ENCODE data around the gene MMAA.

The MMAA gene

DNA sequence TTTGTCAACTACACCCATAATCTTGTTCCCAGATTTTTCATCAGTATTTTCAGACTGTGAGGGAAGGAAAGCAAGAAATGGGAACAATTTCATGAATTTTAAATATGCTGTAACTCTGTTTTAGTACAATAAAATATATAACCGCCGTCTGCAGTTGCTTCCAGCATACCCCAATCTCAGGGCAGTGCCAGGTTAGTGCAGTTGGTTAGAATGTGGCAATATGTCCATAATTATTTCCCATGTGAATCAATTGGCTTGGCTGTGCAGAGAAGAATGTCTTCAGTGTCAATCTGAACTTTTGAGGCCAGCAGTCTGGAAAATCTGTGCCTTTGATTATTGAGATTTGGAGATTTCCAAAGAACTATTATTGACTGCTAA is 5.0 kb upstream of the MMAA start:
- Histone ChIP-seq H3K4me1 (ENCODE audit: control insufficient read depth, insufficient read depth, low read length) (no peaks in the 10 kb centered on the region), H3K4me3 (ENCODE audit: low read depth, low read length) (no peak overlapping the region), H3K36me3 (ENCODE audit: control insufficient read depth in 2 of 2, insufficient read depth in 1 of 2, low read length in 2 of 2) (no peaks in the 10 kb centered on the region), H3K9me3 (ENCODE audit: control insufficient read depth, insufficient read depth, low read depth, low read length) (no peaks in the 10 kb centered on the region), H3K27ac (ENCODE audit: extremely low read depth, low read depth, low read length) (no peak overlapping the region)
- no peak for TF ChIP-seq ZSCAN23 (tag by site-specific recombination; IDR thresholded peaks at IDR 0.05)
- no peak for TF ChIP-seq ZNF558 (tag by site-specific recombination; IDR thresholded peaks at IDR 0.05)
- no peak for TF ChIP-seq FEZF1 (tag by site-specific recombination; IDR thresholded peaks at IDR 0.05)
- TF ChIP-seq ZNF510 (tag by site-specific recombination; IDR thresholded peaks at IDR 0.05; ENCODE audit: insufficient replicate concordance), result no peak
- TF ChIP-seq, protein P1, sequence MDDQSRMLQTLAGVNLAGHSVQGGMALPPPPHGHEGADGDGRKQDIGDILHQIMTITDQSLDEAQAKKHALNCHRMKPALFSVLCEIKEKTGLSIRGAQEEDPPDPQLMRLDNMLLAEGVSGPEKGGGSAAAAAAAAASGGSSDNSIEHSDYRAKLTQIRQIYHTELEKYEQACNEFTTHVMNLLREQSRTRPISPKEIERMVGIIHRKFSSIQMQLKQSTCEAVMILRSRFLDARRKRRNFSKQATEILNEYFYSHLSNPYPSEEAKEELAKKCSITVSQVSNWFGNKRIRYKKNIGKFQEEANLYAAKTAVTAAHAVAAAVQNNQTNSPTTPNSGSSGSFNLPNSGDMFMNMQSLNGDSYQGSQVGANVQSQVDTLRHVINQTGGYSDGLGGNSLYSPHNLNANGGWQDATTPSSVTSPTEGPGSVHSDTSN (CRISPR knock-in tag; IDR thresholded peaks at IDR 0.05), result no peak
- TF ChIP-seq ZNF324 (tag by site-specific recombination; IDR thresholded peaks at IDR 0.05), result no peak
- TF ChIP-seq ZNF138 (tag by site-specific recombination; IDR thresholded peaks at IDR 0.05; ENCODE audit: borderline replicate concordance), result no peak
- no peak for TF ChIP-seq ZNF768 (tag by site-specific recombination; IDR thresholded peaks at IDR 0.05)
- TF ChIP-seq ZFP37 (tag by site-specific recombination; IDR thresholded peaks at IDR 0.05), result no peak
- TF ChIP-seq ZSCAN30 (tag by site-specific recombination; IDR thresholded peaks at IDR 0.05), result no peak
- no peak for TF ChIP-seq SCRT2 (tag by site-specific recombination; IDR thresholded peaks at IDR 0.05)
- no peak for TF ChIP-seq ZNF585B (tag by site-specific recombination; IDR thresholded peaks at IDR 0.05)
- ChIA-PET CTCF (no interaction called here), POLR2A (no interaction called here)

DNA sequence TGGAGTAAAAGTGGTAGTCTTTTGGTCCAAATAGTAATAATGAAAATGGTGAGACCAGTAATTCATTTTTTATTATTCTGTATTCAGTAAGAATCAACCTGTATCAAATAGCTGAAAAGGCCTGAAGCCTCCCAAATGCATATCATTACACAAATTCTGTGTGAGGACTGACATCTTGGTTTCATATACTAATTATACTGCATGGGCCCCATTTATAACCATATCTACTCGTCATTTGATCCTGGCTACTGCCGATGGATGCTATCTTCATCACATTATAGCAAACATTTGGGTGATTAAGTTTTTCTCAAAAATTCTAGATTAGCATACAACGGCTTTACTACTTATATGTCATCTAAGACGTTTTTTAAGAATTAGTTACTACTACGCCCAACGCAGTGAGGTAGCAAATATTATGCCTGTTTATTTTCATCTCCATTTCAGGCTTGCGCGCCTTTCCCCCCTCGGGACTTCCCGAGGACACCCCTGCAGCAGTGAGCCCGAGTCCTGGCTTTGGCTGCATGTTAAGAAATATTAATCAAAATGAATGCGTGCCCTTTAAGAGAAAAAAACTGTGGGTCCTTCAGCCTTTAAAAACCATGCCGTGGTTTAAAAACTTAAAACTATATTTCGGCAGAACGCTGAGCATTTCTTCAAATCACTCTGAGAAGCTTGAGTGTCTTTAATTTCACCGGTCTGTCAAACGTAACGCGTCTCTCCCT is 814 bp upstream of the MMAA start:
- POLR2A ChIA-PET, result no interaction called here
- Histone ChIP-seq H3K9me3 (ENCODE audit: control insufficient read depth, insufficient read depth, low read depth, low read length) (no peaks in the 10 kb centered on the region), H3K4me1 (ENCODE audit: control insufficient read depth, insufficient read depth, low read length) (no peaks in the 10 kb centered on the region), H3K36me3 (ENCODE audit: control insufficient read depth in 2 of 2, insufficient read depth in 1 of 2, low read length in 2 of 2) (no peaks in the 10 kb centered on the region), H3K4me3 (ENCODE audit: low read depth, low read length) (peak overlapping the region; percentile 90), H3K27ac (ENCODE audit: extremely low read depth, low read depth, low read length) (peak overlapping the region; percentile 80)
- TF ChIP-seq ZNF335 (tag by site-specific recombination; conservative IDR thresholded peaks at IDR 0.05) (peak; percentile 89), BCL11B (tag by site-specific recombination; IDR thresholded peaks at IDR 0.05; ENCODE audit: low read depth) (no peak)
- CTCF ChIA-PET, result interaction anchor here (0.7 to 1.9 kb wide), 3 partner anchors 39 to 385 kb away, joined by 3 to 10 read pairs (median 3); no protein-coding TSS in a partner anchor

DNA sequence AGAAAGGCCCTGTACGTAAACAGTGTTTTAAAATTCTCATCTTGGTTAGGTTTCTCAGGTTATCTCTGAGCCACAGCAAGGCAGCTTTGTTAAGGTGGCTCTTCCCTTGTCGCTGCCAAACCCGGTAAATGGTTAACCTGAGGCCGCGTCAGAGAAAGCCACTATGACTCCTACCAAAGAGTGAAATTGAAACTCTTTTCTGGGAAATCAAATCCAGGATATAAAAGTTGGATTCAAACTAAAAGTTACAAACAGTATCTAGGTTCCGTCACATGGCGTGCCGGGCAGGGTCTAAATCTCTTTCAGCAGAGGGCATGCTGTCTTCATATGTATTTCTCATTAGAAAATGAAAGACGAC is 433 bp downstream of the MMAA start:
- Histone ChIP-seq H3K4me1 (ENCODE audit: control insufficient read depth, insufficient read depth, low read length) (no peaks in the 10 kb centered on the region), H3K9me3 (ENCODE audit: control insufficient read depth, insufficient read depth, low read depth, low read length) (no peaks in the 10 kb centered on the region), H3K27ac (ENCODE audit: extremely low read depth, low read depth, low read length) (peak overlapping the region; percentile 80; the same call in 1 of the 2 replicates), H3K4me3 (ENCODE audit: low read depth, low read length) (peak overlapping the region; percentile 90), H3K36me3 (ENCODE audit: control insufficient read depth in 2 of 2, insufficient read depth in 1 of 2, low read length in 2 of 2) (no peaks in the 10 kb centered on the region)
- ChIA-PET POLR2A (no interaction called here), CTCF (interaction anchor here (0.6 to 1.4 kb wide), 6 partner anchors 10 to 551 kb away, joined by 3 to 4 read pairs (median 3); no protein-coding TSS in a partner anchor)
- TF ChIP-seq GLI2 (tag by site-specific recombination; IDR thresholded peaks at IDR 0.05; ENCODE audit: borderline replicate concordance, low read depth) (no peak), PRDM1 (tag by site-specific recombination; IDR thresholded peaks at IDR 0.05) (peak; percentile 19; the same call in 1 of the 2 replicates), ZNF341 (tag by site-specific recombination; IDR thresholded peaks at IDR 0.05; ENCODE audit: low read depth) (0 out of 2 replicates have a peak, but pooled peaks have one; percentile 15), ZNF571 (tag by site-specific recombination; IDR thresholded peaks at IDR 0.05) (no peak)
- TF ChIP-seq, protein P2, sequence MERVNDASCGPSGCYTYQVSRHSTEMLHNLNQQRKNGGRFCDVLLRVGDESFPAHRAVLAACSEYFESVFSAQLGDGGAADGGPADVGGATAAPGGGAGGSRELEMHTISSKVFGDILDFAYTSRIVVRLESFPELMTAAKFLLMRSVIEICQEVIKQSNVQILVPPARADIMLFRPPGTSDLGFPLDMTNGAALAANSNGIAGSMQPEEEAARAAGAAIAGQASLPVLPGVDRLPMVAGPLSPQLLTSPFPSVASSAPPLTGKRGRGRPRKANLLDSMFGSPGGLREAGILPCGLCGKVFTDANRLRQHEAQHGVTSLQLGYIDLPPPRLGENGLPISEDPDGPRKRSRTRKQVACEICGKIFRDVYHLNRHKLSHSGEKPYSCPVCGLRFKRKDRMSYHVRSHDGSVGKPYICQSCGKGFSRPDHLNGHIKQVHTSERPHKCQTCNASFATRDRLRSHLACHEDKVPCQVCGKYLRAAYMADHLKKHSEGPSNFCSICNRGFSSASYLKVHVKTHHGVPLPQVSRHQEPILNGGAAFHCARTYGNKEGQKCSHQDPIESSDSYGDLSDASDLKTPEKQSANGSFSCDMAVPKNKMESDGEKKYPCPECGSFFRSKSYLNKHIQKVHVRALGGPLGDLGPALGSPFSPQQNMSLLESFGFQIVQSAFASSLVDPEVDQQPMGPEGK (tag by site-specific recombination; IDR thresholded peaks at IDR 0.05), result 0 out of 2 replicates have a peak, but pooled peaks have one; percentile 4
- TF ChIP-seq, protein P3, sequence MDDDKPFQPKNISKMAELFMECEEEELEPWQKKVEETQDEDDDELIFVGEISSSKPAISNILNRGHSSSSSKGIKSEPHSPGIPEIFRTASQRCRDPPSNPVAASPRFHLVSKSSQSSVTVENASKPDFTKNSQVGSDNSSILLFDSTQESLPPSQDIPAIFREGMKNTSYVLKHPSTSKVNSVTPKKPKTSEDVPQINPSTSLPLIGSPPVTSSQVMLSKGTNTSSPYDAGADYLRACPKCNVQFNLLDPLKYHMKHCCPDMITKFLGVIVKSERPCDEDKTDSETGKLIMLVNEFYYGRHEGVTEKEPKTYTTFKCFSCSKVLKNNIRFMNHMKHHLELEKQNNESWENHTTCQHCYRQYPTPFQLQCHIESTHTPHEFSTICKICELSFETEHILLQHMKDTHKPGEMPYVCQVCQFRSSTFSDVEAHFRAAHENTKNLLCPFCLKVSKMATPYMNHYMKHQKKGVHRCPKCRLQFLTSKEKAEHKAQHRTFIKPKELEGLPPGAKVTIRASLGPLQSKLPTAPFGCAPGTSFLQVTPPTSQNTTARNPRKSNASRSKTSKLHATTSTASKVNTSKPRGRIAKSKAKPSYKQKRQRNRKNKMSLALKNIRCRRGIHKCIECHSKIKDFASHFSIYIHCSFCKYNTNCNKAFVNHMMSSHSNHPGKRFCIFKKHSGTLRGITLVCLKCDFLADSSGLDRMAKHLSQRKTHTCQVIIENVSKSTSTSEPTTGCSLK (tag by site-specific recombination; IDR thresholded peaks at IDR 0.05), result no peak

All from HEK293 (cell line).